H7 (cell line): ENCODE measurements around the gene TFEB. TPM values are rescaled to one million over a fixed set of nuclear protein-coding genes. Genes with fewer than 3 reads are reported as not detected.
A peak's percentile ranks its signal among the peaks of the same experiment; 100 is the strongest.

Experiments used
- DNase-seq: peaks from one replicate; pipeline ENCODE4 v3.0.0; 2012
- H3K27me3 ChIP-seq: 2 replicates; pipeline ENCODE4 v1.6.0; 2011; ENCODE audit warnings: mild to moderate bottlenecking, low read length; ENCODE audit not compliant: control insufficient read depth, insufficient read depth
- H3K36me3 ChIP-seq: replicated peaks from 2 replicates; pipeline ENCODE4 v1.5.1; 2011; ENCODE audit warnings: low read length; ENCODE audit not compliant: control insufficient read depth, insufficient read depth
- H3K4me3 ChIP-seq: 2 replicates; pipeline ENCODE4 v1.5.1; 2011; ENCODE audit warnings: low read depth, mild to moderate bottlenecking, control low read depth, low read length, moderate library complexity; ENCODE audit not compliant: insufficient read depth
- total RNA-seq: library from RNA; depleted of rRNA; stranded (reverse); fragments of >200 nt; shearing (Covaris generic); gene quantifications from 2 replicates; pipeline ENCODE4 v1.2.3, GENCODE V29; 2014

TFEB gene
- total RNA-seq, 1 experiment from 2014 or later: 1.4 TPM

DNA sequence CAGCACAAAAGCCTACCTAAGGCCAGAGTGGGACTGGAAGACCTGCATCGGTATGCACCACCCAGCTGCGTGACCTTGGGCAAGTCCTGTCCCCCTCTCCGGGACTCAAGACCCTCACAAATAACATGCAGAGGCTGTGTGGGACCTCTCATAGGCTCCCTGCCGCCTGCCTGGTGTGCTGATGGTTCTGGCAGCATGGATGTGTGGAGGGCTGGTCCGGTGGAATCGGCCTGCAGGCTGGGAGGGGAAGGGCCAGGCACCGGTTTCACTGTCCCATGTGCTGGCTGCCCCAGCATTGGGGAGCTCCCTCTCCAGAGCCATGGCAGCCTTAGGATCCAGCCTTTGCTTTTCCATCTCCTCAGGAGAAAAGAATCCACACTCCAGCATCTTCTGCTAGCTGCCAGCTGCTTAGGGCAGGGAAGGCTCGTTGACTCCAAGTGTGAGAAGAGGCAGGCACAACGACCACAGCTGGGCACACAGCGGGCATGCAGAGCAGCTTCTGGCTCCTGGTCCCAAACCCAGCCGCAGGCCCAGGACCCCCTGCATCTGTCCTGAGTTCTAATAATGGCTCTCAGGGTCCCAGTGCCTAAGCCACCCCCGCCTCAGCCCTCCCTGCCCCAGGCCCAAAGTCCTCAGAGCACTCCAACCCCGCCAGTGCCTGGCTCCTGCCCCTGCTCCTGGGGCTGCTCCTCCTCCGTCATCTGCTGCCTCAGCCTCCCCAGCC is 32.5 kb downstream of the TFEB start:
- Histone ChIP-seq H3K4me3 (no peak overlapping the region), H3K36me3 (no peaks in the 10 kb centered on the region), H3K27me3 (no peaks in the 10 kb centered on the region)
- peak; percentile 47 for DNase-seq

GRCh38 chr6:41702089-41702745 is 33.2 kb downstream of the TFEB start:
- H3K27me3 ChIP-seq: no peaks in the 10 kb centered on the region
- DNase-seq: no peak

GRCh38 chr6:41700463-41701347 is 34.7 kb downstream of the TFEB start:
- peak; percentile 84 for DNase-seq
- H3K4me3 ChIP-seq: no peak overlapping the region
- H3K36me3 ChIP-seq: no peaks in the 10 kb centered on the region
- H3K27me3 ChIP-seq: no peaks in the 10 kb centered on the region

More at GRCh38 chr6:41702089-41702745, 33.2 kb downstream of the TFEB start:
- no peaks in the 10 kb centered on the region for H3K36me3 ChIP-seq
- no peak overlapping the region for H3K4me3 ChIP-seq

DNA sequence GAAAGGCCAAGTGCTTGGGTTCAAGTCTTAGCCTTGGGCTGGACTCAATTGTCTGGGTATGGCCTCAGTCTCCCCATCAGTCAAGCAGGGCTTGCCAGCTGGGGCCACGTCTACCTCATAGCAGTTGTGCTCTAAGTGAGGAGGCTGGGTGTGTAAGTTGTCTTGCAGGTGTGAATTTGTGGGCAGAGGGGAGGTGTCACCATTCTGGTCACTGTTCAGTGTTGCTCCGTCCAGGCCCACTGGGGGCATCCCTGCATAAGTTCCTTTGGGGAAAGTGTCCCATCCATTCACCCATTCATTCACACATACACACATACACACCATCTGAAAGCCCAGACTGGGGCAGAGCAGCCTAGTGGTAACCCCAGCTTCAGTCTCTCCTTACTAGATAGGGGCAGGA is 36.3 kb downstream of the TFEB start:
- no peak overlapping the region for H3K4me3 ChIP-seq
- no peak for DNase-seq
- no peaks in the 10 kb centered on the region for H3K27me3 ChIP-seq
- H3K36me3 ChIP-seq: no peaks in the 10 kb centered on the region

- no peaks in the 10 kb centered on the region for H3K27me3 ChIP-seq
- no peak overlapping the region for H3K4me3 ChIP-seq
- no peaks in the 10 kb centered on the region for H3K36me3 ChIP-seq
- no peak for DNase-seq
Observed at GRCh38 chr6:41697861-41698781, 37.3 kb downstream of the TFEB start.

- Histone ChIP-seq H3K4me3 (no peak overlapping the region), H3K27me3 (no peaks in the 10 kb centered on the region), H3K36me3 (no peaks in the 10 kb centered on the region)
- no peak for DNase-seq
Observed at GRCh38 chr6:41696788-41697187, 38.6 kb downstream of the TFEB start.

- DNase-seq: no peak
- no peak overlapping the region for H3K4me3 ChIP-seq
- no peaks in the 10 kb centered on the region for H3K36me3 ChIP-seq
Observed at GRCh38 chr6:41695825-41696224, 39.6 kb downstream of the TFEB start.

GRCh38 chr6:41694815-41695526 is 40.4 kb downstream of the TFEB start:
- no peaks in the 10 kb centered on the region for H3K36me3 ChIP-seq
- no peak overlapping the region for H3K4me3 ChIP-seq
- no peak for DNase-seq
- no peaks in the 10 kb centered on the region for H3K27me3 ChIP-seq

More at GRCh38 chr6:41695825-41696224, 39.6 kb downstream of the TFEB start:
- no peaks in the 10 kb centered on the region for H3K27me3 ChIP-seq

GRCh38 chr6:41693281-41694240 is 41.8 kb downstream of the TFEB start:
- DNase-seq: no peak
- H3K36me3 ChIP-seq: no peaks in the 10 kb centered on the region
- no peaks in the 10 kb centered on the region for H3K27me3 ChIP-seq
- no peak overlapping the region for H3K4me3 ChIP-seq

DNA sequence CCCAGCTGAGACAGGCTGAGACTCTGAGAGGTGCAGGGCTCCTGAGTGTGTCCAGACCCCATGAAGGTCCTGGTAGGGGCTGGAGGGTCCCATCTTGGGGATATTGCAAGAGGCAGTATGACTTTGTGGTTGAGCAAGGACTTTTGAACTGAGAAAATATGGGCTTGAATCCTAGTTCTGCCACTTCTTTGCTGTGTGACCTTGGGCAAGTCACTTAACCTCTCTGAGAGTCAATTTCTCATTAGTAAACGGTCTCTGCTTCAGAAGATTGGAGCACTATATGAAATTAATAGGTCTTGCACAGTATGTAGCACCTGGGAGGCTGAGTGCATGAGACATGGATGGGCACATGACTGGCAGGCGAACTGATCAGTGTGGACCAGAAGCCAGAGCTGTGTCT is 42.7 kb downstream of the TFEB start:
- H3K36me3 ChIP-seq: no peaks in the 10 kb centered on the region
- no peaks in the 10 kb centered on the region for H3K27me3 ChIP-seq
- H3K4me3 ChIP-seq: no peak overlapping the region
- no peak for DNase-seq

GRCh38 chr6:41692080-41692675 is 43.2 kb downstream of the TFEB start:
- Histone ChIP-seq H3K4me3 (no peak overlapping the region), H3K36me3 (no peaks in the 10 kb centered on the region), H3K27me3 (no peaks in the 10 kb centered on the region)
- no peak for DNase-seq

DNA sequence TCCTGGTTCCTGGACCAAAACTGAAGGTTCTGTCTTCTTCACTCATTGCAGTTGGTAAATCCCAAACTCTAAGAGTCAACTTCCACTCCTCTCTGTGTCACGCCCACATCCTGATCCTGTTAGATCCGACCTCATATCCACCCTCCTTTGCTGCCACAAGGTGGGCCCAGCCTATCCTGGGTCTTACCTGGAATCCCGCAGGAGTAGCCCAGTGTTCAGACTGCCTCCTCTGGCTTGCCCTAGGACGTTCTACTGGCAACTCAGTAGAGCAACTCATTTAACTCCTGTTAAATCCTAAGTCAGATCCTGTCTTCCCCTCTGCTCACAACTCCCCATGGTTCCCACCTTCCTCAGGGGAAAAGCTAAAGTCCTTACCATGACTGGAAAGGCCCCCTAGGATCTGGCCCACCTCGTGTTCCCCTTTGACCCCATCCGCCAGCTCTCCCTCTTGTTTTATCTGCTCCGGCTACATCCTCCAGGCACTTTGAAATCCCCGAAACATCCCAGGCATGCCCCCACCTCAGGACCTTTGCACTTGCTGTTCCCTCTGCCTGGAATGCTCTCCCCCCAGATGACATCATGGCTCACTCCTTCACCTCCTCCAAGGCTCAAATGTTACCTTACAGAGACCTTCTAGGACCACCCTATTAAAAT is 43.9 kb downstream of the TFEB start:
- DNase-seq: no peak
- no peaks in the 10 kb centered on the region for H3K27me3 ChIP-seq
- H3K36me3 ChIP-seq: no peaks in the 10 kb centered on the region
- no peak overlapping the region for H3K4me3 ChIP-seq
